ENCODE results near the gene REXO5. TPM values are rescaled to one million over a fixed set of nuclear protein-coding genes. Genes with fewer than 3 reads are reported as not detected.

Gene REXO5
- total RNA-seq, 1 experiment from 2014 or later, result 6.7 TPM

GRCh38 chr16:20847550-20847949 is 41.2 kb downstream of the REXO5 start:
- Histone ChIP-seq H3K27me3 (ENCODE audit: insufficient read depth, low read length) (no peaks in the 10 kb centered on the region; the same call in 1 of the 2 replicates), H3K9me3 (ENCODE audit: control insufficient read depth, low read depth, low read length) (no peaks in the 10 kb centered on the region), H4K5ac (ENCODE audit: insufficient read length, low read depth, low read length) (no peak overlapping the region), H2BK12ac (ENCODE audit: insufficient read length, low read depth, low read length) (no peak overlapping the region), H2BK5ac (ENCODE audit: insufficient read length, low read length) (no peak overlapping the region), H2BK120ac (ENCODE audit: low read depth, low read length, poor library complexity, severe bottlenecking) (no peak overlapping the region), H3K14ac (ENCODE audit: insufficient read depth, low read length) (no peak overlapping the region), H4K91ac (ENCODE audit: insufficient read length, low read depth, low read length) (no peak overlapping the region), H3T11ph (ENCODE audit: low read length) (no peak overlapping the region), H3K23ac (ENCODE audit: insufficient read length, low read depth, low read length) (no peak overlapping the region), H2AFZ (ENCODE audit: low read length) (no peak overlapping the region), H2AK5ac (ENCODE audit: insufficient read length, low read length) (no peak overlapping the region), H3K56ac (ENCODE audit: insufficient read length, low read depth, low read length) (no peak overlapping the region), H2BK15ac (ENCODE audit: low read depth, low read length) (no peak overlapping the region), H3K4me2 (ENCODE audit: insufficient read depth, insufficient read length, low read length) (no peak overlapping the region), H4K8ac (replicated peaks; ENCODE audit: insufficient read length, low read depth, low read length) (no peak overlapping the region), H3K4ac (ENCODE audit: low read depth, low read length) (no peak overlapping the region), H2BK20ac (ENCODE audit: low read depth, low read length, poor library complexity, severe bottlenecking) (no peak overlapping the region), H4K20me1 (ENCODE audit: control insufficient read depth, insufficient read depth, insufficient read length) (no peaks in the 10 kb centered on the region), H3K79me1 (ENCODE audit: insufficient read depth, low read depth, low read length, poor library complexity, severe bottlenecking) (no peaks in the 10 kb centered on the region), H3K23me2 (ENCODE audit: insufficient read length, low read depth, low read length, poor library complexity, severe bottlenecking) (no peaks in the 10 kb centered on the region), H3K79me2 (ENCODE audit: insufficient read depth, low read length) (no peaks in the 10 kb centered on the region), H3K9ac (ENCODE audit: extremely low read depth, insufficient read length, low read length) (no peak overlapping the region), H3K27ac (ENCODE audit: insufficient read length, low read depth, low read length) (no peak overlapping the region), H3K4me1 (ENCODE audit: insufficient read depth, low read length) (no peaks in the 10 kb centered on the region), H3K18ac (ENCODE audit: insufficient read length, low read depth, low read length) (no peak overlapping the region)
- no peaks in the 10 kb centered on the region for H3K27me3 Mint-ChIP-seq (ENCODE audit: low read depth)
- H3K4me1 Mint-ChIP-seq, result no peaks in the 10 kb centered on the region
- no peaks in the 10 kb centered on the region for H3K9me3 Mint-ChIP-seq
- no peak overlapping the region for H3K27ac Mint-ChIP-seq
- TF ChIP-seq CTCF (conservative IDR thresholded peaks at IDR 0.05), result no peak
- WGBS (ENCODE audit: extremely low coverage, insufficient read length, low lambda C conversion rate), result no CpG with 5 or more reads among the region's 2 CpGs
- no peak overlapping the region for H3K4me3 Mint-ChIP-seq
- DNase-seq, result no peak
- peaks cover 4 to 25% (median 10%) of the 10 kb centered on the region in 3 experiments; a peak in 5 of 7 replicates for H3K36me3 Mint-ChIP-seq (ENCODE audit: insufficient read depth in 1 of 3, low read depth in 3 of 3)

Measured in H9 (cell line).